CD4-positive, alpha-beta memory T cell (primary cell): ENCODE results near the gene UMAD1. TPM values are rescaled to one million over a fixed set of nuclear protein-coding genes. Genes with fewer than 3 reads are reported as not detected.

Experiments used
- CTCF ChIA-PET: fragments of 350-600 bp; sonication (Branson Sonifier 250); formaldehyde crosslinking; loops from one replicate; lab custom pipeline; 2021; ENCODE audit warnings: inconsistent platforms; ENCODE audit not compliant: partially characterized antibody; lab: Charles Lee
- POLR2A ChIA-PET: fragments of 350-600 bp; sonication (Branson Sonifier 250); formaldehyde crosslinking; loops from one replicate; lab custom pipeline; 2021; ENCODE audit not compliant: partially characterized antibody; lab: Charles Lee
- DNase-seq, 5 donors: peaks; one replicate each; pipeline versions ENCODE4 v3.0.0 to v3.0.0-alpha.2; 2020 to 2022; ENCODE audit warnings: mixed read lengths in 1 of 5
- H3K27ac ChIP-seq: one replicate; pipeline ENCODE4 v1.7.0; 2013; ENCODE audit warnings: low read depth, low read length
- H3K27me3 ChIP-seq: 2 replicates; pipeline ENCODE4 v1.7.0; 2013; ENCODE audit warnings: mild to moderate bottlenecking, low read length, moderate library complexity; ENCODE audit not compliant: insufficient read depth
- H3K36me3 ChIP-seq: 2 replicates; pipeline ENCODE4 v1.7.0; 2013; ENCODE audit warnings: mild to moderate bottlenecking, low read length, moderate library complexity; ENCODE audit not compliant: insufficient read depth
- H3K4me1 ChIP-seq: 2 replicates; pipeline ENCODE4 v1.7.0; 2013; ENCODE audit warnings: mild to moderate bottlenecking, low read length, moderate library complexity; ENCODE audit not compliant: insufficient read depth
- H3K4me3 ChIP-seq, 2 donors: one replicate each; pipeline ENCODE4 v1.7.0; 2013; ENCODE audit warnings: low read length in 2 of 2, mild to moderate bottlenecking in 1 of 2
- H3K9me3 ChIP-seq, 2 donors: one replicate each; pipeline ENCODE4 v1.7.0; 2013; ENCODE audit warnings: low read length in 2 of 2, control low read depth in 1 of 2; ENCODE audit not compliant: control insufficient read depth in 1 of 2
- H3K27ac Mint-ChIP-seq, 7 donors: one replicate each; pipeline ENCODE4 v1.8.0; 2020 to 2021; ENCODE audit warnings: mixed read lengths in 7 of 7, mild to moderate bottlenecking in 6 of 7, inconsistent platforms in 3 of 7, moderate library complexity in 3 of 7
- H3K27me3 Mint-ChIP-seq, 2 donors: one replicate each; pipeline ENCODE4 v1.8.0; 2020 to 2021; ENCODE audit warnings: mixed read lengths in 2 of 2
- H3K36me3 Mint-ChIP-seq, 2 donors: one replicate each; pipeline ENCODE4 v1.8.0; 2020 to 2021; ENCODE audit warnings: mixed read lengths in 2 of 2, inconsistent platforms in 1 of 2, mild to moderate bottlenecking in 1 of 2
- H3K4me1 Mint-ChIP-seq, 4 donors: one replicate each; pipeline ENCODE4 v1.8.0; 2020 to 2021; ENCODE audit warnings: mixed read lengths in 4 of 4, mild to moderate bottlenecking in 1 of 4
- H3K4me3 Mint-ChIP-seq, 8 donors: one replicate each; pipeline ENCODE4 v1.8.0; 2020 to 2021; ENCODE audit warnings: mixed read lengths in 8 of 8, mild to moderate bottlenecking in 7 of 8, moderate library complexity in 6 of 8, inconsistent platforms in 3 of 8
- H3K9me3 Mint-ChIP-seq, 8 donors: one replicate each; pipeline ENCODE4 v1.8.0; 2020 to 2021; ENCODE audit warnings: mixed read lengths in 8 of 8, mild to moderate bottlenecking in 5 of 8, inconsistent platforms in 3 of 8, moderate library complexity in 1 of 8
- intact Hi-C: fragments of 100-400 bp; cut with micrococcal nuclease; formaldehyde crosslinking; loops from one replicate; pipeline ENCODE4 v1.15.1; 2023
- polyA plus RNA-seq, 2 donors: library from polyadenylated mRNA; unstranded; fragments of 300-500 nt; fragmentation: Illumina TruSeq; gene quantifications; one replicate each; pipeline ENCODE4 v1.2.3, GENCODE V29; 2021
- total RNA-seq, 2 experiments: library from RNA; stranded (reverse); gene quantifications; one replicate each; pipeline ENCODE4 v1.2.3, GENCODE V29; 2021

The UMAD1 gene
- total and polyA plus RNA-seq, 4 experiments from 2014 or later = 23.5 to 36.7 (median 27.6) TPM

- Mint-ChIP-seq H3K27ac (peak overlapping the region in 1 of 7 donors; percentile 69), H3K4me1 (peaks cover 0 to 5% (median 2%) of the 10 kb centered on the region in 4 donors), H3K36me3 (peaks cover 2 to 3% of the 10 kb centered on the region in 2 donors), H3K9me3 (peaks cover 0 to 2% (median 0%) of the 10 kb centered on the region in 8 donors), H3K4me3 (no peak overlapping the region), H3K27me3 (no peaks in the 10 kb centered on the region)
- intact Hi-C loops = no loop called here
- Histone ChIP-seq H3K36me3 (no peaks in the 10 kb centered on the region), H3K4me1 (no peaks in the 10 kb centered on the region), H3K9me3 (no peaks in the 10 kb centered on the region), H3K4me3 (no peak overlapping the region), H3K27me3 (no peaks in the 10 kb centered on the region), H3K27ac (no peak overlapping the region)
- ChIA-PET POLR2A (no interaction called here), CTCF (no interaction called here)
- no peak for DNase-seq
These were observed 26.4 kb upstream of the UMAD1 start for GRCh38 chr7:7614018-7614741.

GRCh38 chr7:7617550-7617949 lies 23.0 kb upstream of the UMAD1 start:
- Mint-ChIP-seq H3K4me3 (no peak overlapping the region), H3K36me3 (no peaks in the 10 kb centered on the region), H3K4me1 (peaks cover 0 to 5% (median 2%) of the 10 kb centered on the region in 4 donors), H3K9me3 (peaks cover 0 to 2% (median 0%) of the 10 kb centered on the region in 8 donors), H3K27me3 (no peaks in the 10 kb centered on the region), H3K27ac (no peak overlapping the region)
- Histone ChIP-seq H3K27me3 (no peaks in the 10 kb centered on the region), H3K36me3 (no peaks in the 10 kb centered on the region), H3K9me3 (no peaks in the 10 kb centered on the region), H3K4me1 (no peaks in the 10 kb centered on the region), H3K4me3 (no peak overlapping the region), H3K27ac (no peak overlapping the region)
- ChIA-PET POLR2A (no interaction called here), CTCF (no interaction called here)
- no peak for DNase-seq
- intact Hi-C loops = no loop called here

GRCh38 chr7:7618410-7618809 lies 22.1 kb upstream of the UMAD1 start:
- Mint-ChIP-seq H3K4me1 (peaks cover 0 to 5% (median 2%) of the 10 kb centered on the region in 4 donors), H3K9me3 (peaks cover 0 to 2% (median 0%) of the 10 kb centered on the region in 8 donors), H3K4me3 (no peak overlapping the region), H3K36me3 (no peaks in the 10 kb centered on the region), H3K27me3 (no peaks in the 10 kb centered on the region), H3K27ac (no peak overlapping the region)
- Histone ChIP-seq H3K27me3 (no peaks in the 10 kb centered on the region), H3K4me1 (no peaks in the 10 kb centered on the region), H3K36me3 (no peaks in the 10 kb centered on the region), H3K27ac (no peak overlapping the region), H3K4me3 (no peak overlapping the region), H3K9me3 (no peaks in the 10 kb centered on the region)
- no peak for DNase-seq
- ChIA-PET CTCF (no interaction called here), POLR2A (no interaction called here)
- intact Hi-C loops = no loop called here

- peaks cover 0 to 2% (median 0%) of the 10 kb centered on the region in 8 donors for H3K9me3 Mint-ChIP-seq
- no peaks in the 10 kb centered on the region for H3K36me3 ChIP-seq
- H3K36me3 Mint-ChIP-seq = no peaks in the 10 kb centered on the region
- ChIA-PET CTCF (no interaction called here), POLR2A (no interaction called here)
- no peak for DNase-seq
- no peak overlapping the region for H3K4me3 ChIP-seq
- intact Hi-C loops = no loop called here
- H3K9me3 ChIP-seq = no peaks in the 10 kb centered on the region
- H3K4me1 Mint-ChIP-seq = peaks cover 0 to 5% (median 2%) of the 10 kb centered on the region in 4 donors
- no peak overlapping the region for H3K4me3 Mint-ChIP-seq
- no peaks in the 10 kb centered on the region for H3K27me3 ChIP-seq
- H3K4me1 ChIP-seq = no peaks in the 10 kb centered on the region
- no peaks in the 10 kb centered on the region for H3K27me3 Mint-ChIP-seq
- no peak overlapping the region for H3K27ac Mint-ChIP-seq
- H3K27ac ChIP-seq = no peak overlapping the region
These were observed 20.3 kb upstream of the UMAD1 start for GRCh38 chr7:7620236-7620635.

GRCh38 chr7:7620644-7621210 lies 19.8 kb upstream of the UMAD1 start:
- H3K4me1 Mint-ChIP-seq = peaks cover 0 to 5% (median 2%) of the 10 kb centered on the region in 4 donors
- no peak for DNase-seq
- no peak overlapping the region for H3K27ac Mint-ChIP-seq
- intact Hi-C loops = no loop called here
- H3K27me3 ChIP-seq = no peaks in the 10 kb centered on the region
- ChIA-PET CTCF (no interaction called here), POLR2A (no interaction called here)
- H3K27ac ChIP-seq = no peak overlapping the region
- no peak overlapping the region for H3K4me3 ChIP-seq
- no peaks in the 10 kb centered on the region for H3K27me3 Mint-ChIP-seq
- no peak overlapping the region for H3K4me3 Mint-ChIP-seq
- H3K4me1 ChIP-seq = no peaks in the 10 kb centered on the region
- no peaks in the 10 kb centered on the region for H3K9me3 ChIP-seq
- H3K9me3 Mint-ChIP-seq = peaks cover 0 to 2% (median 1%) of the 10 kb centered on the region in 8 donors
- no peaks in the 10 kb centered on the region for H3K36me3 ChIP-seq
- H3K36me3 Mint-ChIP-seq = peaks cover 0 to under 1% of the 10 kb centered on the region in 2 donors

- H3K4me1 Mint-ChIP-seq = no peaks in the 10 kb centered on the region
- CTCF ChIA-PET = no interaction called here
These were observed 12.1 kb upstream of the UMAD1 start for GRCh38 chr7:7628476-7628875.

GRCh38 chr7:7630626-7631329 lies 9.8 kb upstream of the UMAD1 start:
- Histone ChIP-seq H3K27me3 (no peaks in the 10 kb centered on the region), H3K9me3 (no peaks in the 10 kb centered on the region), H3K4me3 (no peak overlapping the region), H3K27ac (no peak overlapping the region), H3K36me3 (no peaks in the 10 kb centered on the region), H3K4me1 (no peaks in the 10 kb centered on the region)
- Mint-ChIP-seq H3K27ac (no peak overlapping the region), H3K4me1 (no peaks in the 10 kb centered on the region), H3K36me3 (peaks cover 4 to 8% of the 10 kb centered on the region in 2 donors), H3K4me3 (no peak overlapping the region), H3K9me3 (peaks cover 2 to 11% (median 7%) of the 10 kb centered on the region in 8 donors), H3K27me3 (no peaks in the 10 kb centered on the region)
- POLR2A ChIA-PET = no interaction called here
- intact Hi-C loops = no loop called here
- DNase-seq = no peak
- CTCF ChIA-PET = no interaction called here

More at GRCh38 chr7:7628476-7628875, 12.1 kb upstream of the UMAD1 start:
- Mint-ChIP-seq H3K4me3 (no peak overlapping the region), H3K27ac (peak overlapping the region in 1 of 7 donors; percentile 14), H3K36me3 (peaks cover 2 to 4% of the 10 kb centered on the region in 2 donors), H3K9me3 (peaks cover 3 to 13% (median 8%) of the 10 kb centered on the region in 8 donors), H3K27me3 (no peaks in the 10 kb centered on the region)
- intact Hi-C loops = no loop called here
- Histone ChIP-seq H3K27me3 (no peaks in the 10 kb centered on the region), H3K27ac (no peak overlapping the region), H3K4me1 (no peaks in the 10 kb centered on the region), H3K36me3 (no peaks in the 10 kb centered on the region), H3K4me3 (no peak overlapping the region), H3K9me3 (no peaks in the 10 kb centered on the region)
- POLR2A ChIA-PET = no interaction called here
- DNase-seq = no peak
